HCT116 (cell line): ENCODE results near the gene POPDC2. TPM values are rescaled to one million over a fixed set of nuclear protein-coding genes. Genes with fewer than 3 reads are reported as not detected.

Experiments
- ATAC-seq: fragments of 200-7000 bp; cut with Tn5 transposase; 2 replicates; pipeline ENCODE4 v1.9.1; 2020; ENCODE audit warnings: mild to moderate bottlenecking, moderate library complexity
- BruUV-seq: library from RNA; stranded (reverse); fragments of 400-500 nt; replicated peaks from 2 replicates; lab custom pipeline; 2021; lab: Mats Ljungman, UMichigan
- CTCF ChIA-PET: fragments of 300-600 bp; sonication (Branson Sonifier 250); formaldehyde crosslinking; loops from one replicate; lab custom pipeline; 2021; ENCODE audit warnings: antibody characterized with exemption; lab: Charles Lee
- POLR2A ChIA-PET: fragments of 300-600, 350-600 bp; sonication (Branson Sonifier 250); formaldehyde crosslinking; loops from one replicate; lab custom pipeline; 2021; ENCODE audit warnings: antibody characterized with exemption; lab: Charles Lee
- RAD21 ChIA-PET, 2 experiments: fragments of 300-600 bp; sonication (Branson Sonifier 250); formaldehyde crosslinking; loops; one replicate each; lab custom pipeline; 2023; ENCODE audit warnings: low total read pairs in 2 of 2; ENCODE audit not compliant: uncharacterized antibody in 2 of 2, unreplicated experiment in 2 of 2, low non-redundant PET in 1 of 2; lab: Charles Lee
- DNase-seq: peaks from one replicate; pipeline ENCODE4 v3.0.0-alpha.2; 2010; ENCODE audit warnings: low read depth, low spot score
- H2AFZ ChIP-seq: fragments of 200-600 bp; shearing (Covaris generic), sonication (generic); 2 replicates; pipeline ENCODE4 v1.6.1; 2017; ENCODE audit warnings: low read depth, mixed run types, mixed read lengths, antibody characterized with exemption, low read length; ENCODE audit not compliant: poor library complexity, severe bottlenecking
- H3K27ac ChIP-seq: 2 replicates; pipeline ENCODE4 v1.5.1; 2012; ENCODE audit warnings: low read depth, low read length
- H3K27me3 ChIP-seq: fragments of 200-600 bp; sonication (generic); 2 replicates; pipeline ENCODE4 v1.6.1; 2016; ENCODE audit warnings: mixed run types, low read length, mixed read lengths; ENCODE audit not compliant: insufficient read depth
- H3K36me3 ChIP-seq, 2 experiments: fragments of 200-500 bp in 1 of 2; fragments of 200-600 bp in 1 of 2; sonication (Bioruptor generic) in 1 of 2; sonication (generic) in 1 of 2; 2 replicates each; pipeline versions ENCODE4 v1.5.1 to v1.6.1; 2014 to 2016; ENCODE audit warnings: low read length in 2 of 2, inconsistent platforms in 1 of 2, mixed read lengths in 1 of 2, mixed run types in 1 of 2; ENCODE audit not compliant: insufficient read depth in 2 of 2, control insufficient read depth in 1 of 2
- H3K4me1 ChIP-seq, 2 experiments: fragments of 200-600 bp in 1 of 2; sonication (generic) in 1 of 2; 2 replicates each; pipeline versions ENCODE4 v1.5.1 to v1.6.1; 2012 to 2017; ENCODE audit warnings: low read length in 2 of 2, inconsistent platforms in 1 of 2, mild to moderate bottlenecking in 1 of 2, mixed read lengths in 1 of 2, mixed run types in 1 of 2, moderate library complexity in 1 of 2; ENCODE audit not compliant: insufficient read depth in 2 of 2, control insufficient read depth in 1 of 2
- H3K4me2 ChIP-seq: fragments of 200-600 bp; sonication (generic); 2 replicates; pipeline ENCODE4 v1.6.1; 2017; ENCODE audit warnings: mixed run types, low read length, mixed read lengths
- H3K4me3 ChIP-seq, 2 experiments: fragments of 200-600 bp in 1 of 2; sonication (generic) in 1 of 2; replicated peaks in 1 of 2; 2 replicates each; pipeline ENCODE4 v1.5.1; 2011 to 2016; ENCODE audit warnings: low read length in 2 of 2, control low read depth in 1 of 2, low read depth in 1 of 2, mild to moderate bottlenecking in 1 of 2, mixed read lengths in 1 of 2, mixed run types in 1 of 2
- H3K79me2 ChIP-seq: fragments of 200-600 bp; sonication (generic); 2 replicates; pipeline ENCODE4 v1.6.1; 2017; ENCODE audit warnings: mild to moderate bottlenecking, mixed run types, low read length, moderate library complexity, mixed read lengths; ENCODE audit not compliant: insufficient read depth
- H3K9ac ChIP-seq: fragments of 200-600 bp; sonication (generic); 2 replicates; pipeline ENCODE4 v1.6.1; 2016; ENCODE audit warnings: low read length, mixed read lengths
- H3K9me2 ChIP-seq: fragments of 200-600 bp; sonication (generic), shearing (Covaris generic); 2 replicates; pipeline ENCODE4 v1.6.1; 2017; ENCODE audit warnings: mixed run types, mild to moderate bottlenecking, moderate library complexity; ENCODE audit not compliant: insufficient read depth
- H3K9me3 ChIP-seq, 2 experiments: fragments of 200-500 bp in 1 of 2; fragments of 200-600 bp in 1 of 2; sonication (Bioruptor generic) in 1 of 2; sonication (generic) in 1 of 2; 2 replicates each; pipeline ENCODE4 v1.6.1; 2014 to 2017; ENCODE audit warnings: low read length in 2 of 2, mixed read lengths in 2 of 2, inconsistent platforms in 1 of 2, low read depth in 1 of 2, mild to moderate bottlenecking in 1 of 2, mixed run types in 1 of 2, moderate library complexity in 1 of 2; ENCODE audit not compliant: control insufficient read depth in 1 of 2, insufficient read depth in 1 of 2
- H4K20me1 ChIP-seq: fragments of 200-600 bp; sonication (generic), shearing (Covaris generic); 2 replicates; pipeline ENCODE4 v1.6.1; 2017; ENCODE audit warnings: mixed run types, mild to moderate bottlenecking, moderate library complexity; ENCODE audit not compliant: insufficient read depth
- ATF3 ChIP-seq: IDR thresholded peaks from 2 replicates; pipeline ENCODE4 v1.6.1; 2012
- CBX3 ChIP-seq: IDR thresholded peaks from 2 replicates; pipeline ENCODE4 v1.6.1; 2012; ENCODE audit warnings: low read depth
- CEBPB ChIP-seq: IDR thresholded peaks from 2 replicates; pipeline ENCODE4 v1.6.1; 2012; ENCODE audit warnings: low read depth
- CTCF ChIP-seq, 3 experiments: fragments of 200-600 bp in 1 of 3; sonication (generic) in 1 of 3; IDR thresholded peaks in 2 of 3; conservative IDR thresholded peaks in 1 of 3; 2 replicates each; pipeline ENCODE4 v1.5.1; 2012 to 2017; ENCODE audit warnings: low read depth in 2 of 3, low read length in 2 of 3, antibody characterized with exemption in 1 of 3, borderline replicate concordance in 1 of 3, control low read depth in 1 of 3, mild to moderate bottlenecking in 1 of 3, mixed read lengths in 1 of 3, mixed run types in 1 of 3, moderate library complexity in 1 of 3; ENCODE audit not compliant: insufficient read depth in 1 of 3
- ELF1 ChIP-seq: IDR thresholded peaks from 2 replicates; pipeline ENCODE4 v1.6.1; 2012; ENCODE audit warnings: low read depth, borderline replicate concordance
- EZH2phosphoT487 ChIP-seq: fragments of 200-600 bp; IDR thresholded peaks from 2 replicates; pipeline ENCODE4 v1.6.1; 2018; ENCODE audit warnings: antibody characterized with exemption, borderline replicate concordance
- FOSL1 ChIP-seq: IDR thresholded peaks from 2 replicates; pipeline ENCODE4 v1.6.1; 2012; ENCODE audit warnings: low read depth
- JUND ChIP-seq: IDR thresholded peaks from 2 replicates; pipeline ENCODE4 v1.6.1; 2012
- MAX ChIP-seq: IDR thresholded peaks from 2 replicates; pipeline ENCODE4 v1.6.1; 2012
- POLR2A ChIP-seq: IDR thresholded peaks from 2 replicates; pipeline ENCODE4 v1.7.0; 2011; ENCODE audit warnings: borderline replicate concordance; ENCODE audit not compliant: insufficient read depth, insufficient read length; ENCODE audit errors: extremely low read depth
- TCF7L2 ChIP-seq: IDR thresholded peaks from 2 replicates; pipeline ENCODE4 v1.7.0; 2011; ENCODE audit warnings: borderline replicate concordance, inconsistent platforms; ENCODE audit not compliant: insufficient read depth, insufficient read length; ENCODE audit errors: extremely low read depth
- YY1 ChIP-seq: IDR thresholded peaks from 2 replicates; pipeline ENCODE4 v1.6.1; 2011; ENCODE audit warnings: low read length, low read depth, moderate library complexity, mild to moderate bottlenecking; ENCODE audit not compliant: insufficient replicate concordance; ENCODE audit errors: extremely low read depth
- ZBTB33 ChIP-seq: IDR thresholded peaks from 2 replicates; pipeline ENCODE4 v1.6.1; 2011; ENCODE audit warnings: mild to moderate bottlenecking, low read length, moderate library complexity; ENCODE audit not compliant: insufficient replicate concordance; ENCODE audit errors: extremely low read depth
- ZFX ChIP-seq: fragments of 450-650 bp; IDR thresholded peaks from 2 replicates; pipeline ENCODE4 v1.6.1; 2017
- ZNF274 ChIP-seq: fragments of 200-500 bp; sonication (Bioruptor generic); IDR thresholded peaks from 2 replicates; pipeline ENCODE4 v1.6.1; 2014; ENCODE audit warnings: mild to moderate bottlenecking, low read depth, low read length, inconsistent platforms
- intact Hi-C: fragments of 100-400 bp; cut with micrococcal nuclease; formaldehyde crosslinking; loops from 2 replicates; pipeline ENCODE4 v1.10.0; 2022
- total RNA-seq: library from RNA; stranded (reverse); gene quantifications from one replicate; pipeline ENCODE4 v1.2.1, GENCODE V29; 2021; ENCODE audit not compliant: unreplicated experiment

Gene POPDC2
- total RNA-seq, 1 experiment from 2014 or later, result 1.6 TPM

- BruUV-seq, result no TSS peak
- Histone ChIP-seq H3K27me3 (no peaks in the 10 kb centered on the region), H3K27ac (no peak overlapping the region), H3K79me2 (no peaks in the 10 kb centered on the region), H3K4me1 (peaks cover 0 to 25% of the 10 kb centered on the region in 2 experiments; a peak in 2 of 4 replicates), H3K9me3 (no peaks in the 10 kb centered on the region), H4K20me1 (no peaks in the 10 kb centered on the region), H3K36me3 (no peaks in the 10 kb centered on the region), H3K4me3 (no peak overlapping the region), H2AFZ (no peak overlapping the region), H3K4me2 (no peak overlapping the region), H3K9ac (no peak overlapping the region), H3K9me2 (no peaks in the 10 kb centered on the region)
- intact Hi-C loops, result no loop called here
- ChIA-PET RAD21 (no interaction called here), POLR2A (no interaction called here), CTCF (no interaction called here)
- ATAC-seq (no peak), DNase-seq (no peak)
- no peak for TF ChIP-seq ZNF274
- no peak for TF ChIP-seq POLR2A
- no peak for TF ChIP-seq ZBTB33
- no peak for TF ChIP-seq JUND
- no peak for TF ChIP-seq CEBPB
- TF ChIP-seq FOSL1, result no peak
- no peak for TF ChIP-seq ZFX
- TF ChIP-seq TCF7L2, result no peak
- no peak for TF ChIP-seq CBX3
These were observed 14.6 kb downstream of the POPDC2 start for GRCh38 chr3:119645813-119646212.

- H3K27ac ChIP-seq, result no peak overlapping the region
- RAD21 ChIA-PET, result no interaction called here
- H3K4me3 ChIP-seq, result no peak overlapping the region
- peaks cover 0 to 25% of the 10 kb centered on the region in 2 experiments; a peak in 2 of 4 replicates for H3K4me1 ChIP-seq
- no peak overlapping the region for H3K4me2 ChIP-seq
- intact Hi-C loops, result no loop called here
- ATAC-seq (no peak), DNase-seq (no peak)
- H3K9me2 ChIP-seq, result no peaks in the 10 kb centered on the region
- H3K9me3 ChIP-seq, result no peaks in the 10 kb centered on the region
- CTCF ChIA-PET, result interaction anchor here (2.1 kb wide), 1 partner anchor 44 kb away, joined by 5 read pairs; no protein-coding TSS in a partner anchor
- no TSS peak for BruUV-seq
- no peaks in the 10 kb centered on the region for H4K20me1 ChIP-seq
- no peaks in the 10 kb centered on the region for H3K79me2 ChIP-seq
- H2AFZ ChIP-seq, result no peak overlapping the region
- POLR2A ChIA-PET, result no interaction called here
- H3K36me3 ChIP-seq, result no peaks in the 10 kb centered on the region
- H3K9ac ChIP-seq, result no peak overlapping the region
- H3K27me3 ChIP-seq, result no peaks in the 10 kb centered on the region
- TF ChIP-seq ATF3, result no peak
- TF ChIP-seq FOSL1, result no peak
- no peak for TF ChIP-seq JUND
- TF ChIP-seq TCF7L2, result no peak
- no peak for TF ChIP-seq CTCF (IDR thresholded peaks at IDR 0.05 in 2 of 3, conservative IDR thresholded peaks at IDR 0.05 in 1 of 3; ENCODE audit: borderline replicate concordance in 1 of 3, insufficient read depth in 1 of 3, low read depth in 2 of 3, low read length in 2 of 3)
- TF ChIP-seq EZH2phosphoT487, result no peak
- no peak for TF ChIP-seq YY1
- no peak for TF ChIP-seq CBX3
- TF ChIP-seq ZFX, result no peak
- no peak for TF ChIP-seq ELF1
- no peak for TF ChIP-seq MAX
These were observed 15.9 kb downstream of the POPDC2 start for GRCh38 chr3:119644481-119644880.
